GM21367 (cell line): Measurements from ENCODE around the gene MBD2.

Source experiments
- ATAC-seq: cut with Tn5 transposase; IDR thresholded peaks from one replicate; pipeline ENCODE4 v1.9.1; 2021; ENCODE audit not compliant: unreplicated experiment

Gene MBD2

DNA sequence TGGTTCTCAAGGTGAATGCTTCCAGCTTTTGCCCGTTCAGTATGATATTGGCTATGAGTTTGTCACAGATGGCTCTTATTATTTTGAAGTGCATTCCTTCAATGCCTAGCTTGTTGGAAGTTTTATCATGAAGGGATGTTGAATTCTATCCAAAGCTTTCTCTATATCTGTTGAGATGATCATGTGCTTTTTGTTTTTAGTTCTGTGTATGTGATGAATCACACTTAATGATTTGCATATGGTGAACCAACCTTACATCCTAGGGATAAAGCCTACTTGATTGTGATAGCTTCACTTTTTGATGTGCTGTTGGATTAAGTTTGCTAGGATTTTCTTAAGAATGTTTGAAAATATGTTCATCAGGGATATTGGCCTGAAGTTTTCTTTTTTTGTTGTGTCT lies 112.1 kb downstream of the MBD2 start:
- ATAC-seq, result no peak

DNA sequence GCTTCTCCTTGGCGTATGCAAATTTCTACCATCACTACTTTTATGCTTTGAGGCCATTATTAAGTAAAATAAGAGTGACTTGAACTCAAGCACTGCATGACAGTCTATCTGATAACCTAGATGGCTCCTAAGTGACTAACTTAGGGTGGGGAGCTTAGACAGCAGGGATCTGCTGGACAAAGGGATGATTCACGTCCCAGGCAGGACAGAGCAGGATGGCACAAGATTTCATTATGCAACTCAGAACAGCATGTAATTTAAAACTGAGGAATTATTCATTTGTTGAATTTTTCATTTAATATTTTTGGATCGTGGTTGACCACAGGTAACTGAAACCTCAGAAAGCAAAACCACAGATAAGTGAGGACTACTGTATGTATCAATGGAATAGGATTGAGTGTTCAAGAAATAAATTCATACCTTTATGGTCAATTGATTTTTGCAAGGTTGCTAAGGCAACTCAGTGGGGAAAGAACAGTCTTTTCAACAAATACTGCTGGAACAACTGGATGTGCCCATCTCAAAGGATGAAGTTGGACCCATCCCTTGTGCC lies 115.3 kb downstream of the MBD2 start:
- no peak for ATAC-seq

DNA sequence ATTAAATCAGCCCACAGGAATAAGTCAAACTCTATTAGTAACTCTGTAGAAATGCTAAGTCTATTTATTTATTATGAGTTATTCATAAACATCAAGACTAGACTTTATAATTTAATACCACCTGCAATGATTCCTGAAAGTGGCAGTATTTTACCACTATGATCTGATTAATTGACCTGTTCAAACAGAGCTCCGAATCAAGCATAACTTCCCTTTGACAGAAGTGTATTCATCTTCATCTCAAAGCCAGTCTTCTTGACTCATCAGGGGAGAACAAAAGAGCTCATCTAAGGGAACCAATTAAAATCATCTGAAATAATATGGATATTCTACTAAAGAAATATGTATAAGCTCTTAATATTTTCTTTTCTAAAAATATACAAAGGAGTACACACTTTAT lies 122.3 kb downstream of the MBD2 start:
- ATAC-seq, result no peak
